HFFc6 (cell line): ENCODE measurements around the gene ZFP42. TPM values are rescaled to one million over a fixed set of nuclear protein-coding genes. Genes with fewer than 3 reads are reported as not detected.
"Not testable (repeated sequence)": the region's sequence is repeated elsewhere in the genome, so short reads cannot be mapped to it uniquely, and the experiment has no call there.

ENCODE experiments used
- DNase-seq: peaks from one replicate; pipeline ENCODE4 v3.0.0-alpha.2; 2018
- H3K27ac Mint-ChIP-seq: 2 replicates; pipeline ENCODE4 v1.8.0; 2020; ENCODE audit warnings: mild to moderate bottlenecking, mixed read lengths
- H3K27me3 Mint-ChIP-seq: 2 replicates; pipeline ENCODE4 v1.8.0; 2021; ENCODE audit warnings: mild to moderate bottlenecking, moderate library complexity, mixed read lengths; ENCODE audit not compliant: insufficient read depth
- H3K36me3 Mint-ChIP-seq: 2 replicates; pipeline ENCODE4 v1.8.0; 2021; ENCODE audit warnings: low read depth, mixed read lengths
- H3K4me1 Mint-ChIP-seq: 2 replicates; pipeline ENCODE4 v1.8.0; 2020; ENCODE audit warnings: low read depth, mixed read lengths
- H3K4me3 Mint-ChIP-seq: 2 replicates; pipeline ENCODE4 v1.8.0; 2020; ENCODE audit warnings: mild to moderate bottlenecking, moderate library complexity, mixed read lengths
- H3K9me3 Mint-ChIP-seq: 2 replicates; pipeline ENCODE4 v1.8.0; 2020; ENCODE audit warnings: mild to moderate bottlenecking, mixed read lengths
- CTCF ChIP-seq: fragments of 200-600 bp; sonication (generic); IDR thresholded peaks from 2 replicates; pipeline ENCODE4 v1.5.0; 2021; ENCODE audit warnings: antibody characterized with exemption, mild to moderate bottlenecking
- total RNA-seq, 6 experiments: library from RNA; stranded (reverse); fragmentation: NEBNext Ultra II Directional; extraction: Animal tissue kit (Norgen Biotek cat#: 25700); gene quantifications; 2 replicates in 1 of 6; 3 replicates in 5 of 6; pipeline ENCODE4 v1.2.3, GENCODE V29; 2021

The ZFP42 gene
- total RNA-seq, 6 experiments from 2014 or later = not detected

GRCh38 chr4:188042191-188042590 is 46.6 kb downstream of the ZFP42 start:
- H3K27me3 Mint-ChIP-seq = peaks cover 5% of the 10 kb centered on the region
- H3K4me3 Mint-ChIP-seq = no peak overlapping the region
- no peak for TF ChIP-seq CTCF
- H3K36me3 Mint-ChIP-seq = no peaks in the 10 kb centered on the region
- no peak overlapping the region for H3K27ac Mint-ChIP-seq
- peaks cover 14% of the 10 kb centered on the region for H3K9me3 Mint-ChIP-seq
- no peaks in the 10 kb centered on the region for H3K4me1 Mint-ChIP-seq
- no peak for DNase-seq

DNA sequence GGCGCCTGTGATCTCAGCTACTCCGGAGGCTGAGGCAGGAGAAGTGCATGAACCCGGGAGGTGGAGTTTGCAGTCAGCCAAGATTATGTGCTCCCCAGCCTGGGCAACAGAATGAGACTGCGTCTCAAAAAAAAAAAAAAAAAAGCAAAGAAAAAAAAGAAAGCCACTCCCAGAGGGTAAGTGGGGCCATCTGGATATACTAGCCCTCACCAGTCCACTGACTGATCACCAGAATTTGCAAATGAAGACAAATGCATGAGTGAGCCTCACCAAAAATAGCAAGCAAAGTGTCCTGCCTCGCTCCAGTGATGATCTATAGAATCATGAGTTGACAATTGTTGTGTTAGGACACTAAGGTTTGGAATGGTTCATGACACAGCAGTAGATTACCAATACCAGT is 47.6 kb downstream of the ZFP42 start:
- H3K36me3 Mint-ChIP-seq = no peaks in the 10 kb centered on the region
- no peak for TF ChIP-seq CTCF
- no peak overlapping the region for H3K27ac Mint-ChIP-seq
- DNase-seq = no peak
- no peak overlapping the region for H3K4me3 Mint-ChIP-seq
- no peaks in the 10 kb centered on the region for H3K4me1 Mint-ChIP-seq
- H3K9me3 Mint-ChIP-seq = peaks cover 14% of the 10 kb centered on the region
- peaks cover 8% of the 10 kb centered on the region for H3K27me3 Mint-ChIP-seq

DNA sequence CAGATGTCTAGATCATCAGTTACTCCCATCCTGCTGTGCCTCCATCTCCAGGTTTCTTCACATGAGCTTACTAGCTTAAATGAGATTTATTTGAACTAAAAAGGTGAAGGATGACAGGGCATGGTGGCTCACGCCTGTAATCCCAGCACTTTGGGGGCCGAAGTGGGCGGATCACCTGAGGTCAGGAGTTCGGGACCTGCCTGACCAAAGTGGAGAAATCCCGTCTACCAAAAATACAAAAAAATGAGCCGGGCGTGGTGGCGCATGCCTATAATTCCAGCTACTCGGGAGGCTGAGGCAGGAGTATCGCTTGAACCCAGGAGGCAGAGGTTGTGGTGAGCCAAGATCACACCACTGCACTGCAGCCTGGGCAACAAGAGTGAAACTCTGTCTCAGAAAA is 49.9 kb downstream of the ZFP42 start:
- not testable (repeated sequence) for H3K27me3 Mint-ChIP-seq, H3K27ac Mint-ChIP-seq, DNase-seq, H3K4me3 Mint-ChIP-seq, H3K36me3 Mint-ChIP-seq, H3K4me1 Mint-ChIP-seq, H3K9me3 Mint-ChIP-seq

- no peak for DNase-seq
- H3K9me3 Mint-ChIP-seq = peaks cover 2% of the 10 kb centered on the region
- H3K27ac Mint-ChIP-seq = no peak overlapping the region
- no peaks in the 10 kb centered on the region for H3K36me3 Mint-ChIP-seq
- no peak overlapping the region for H3K4me3 Mint-ChIP-seq
- peaks cover 11% of the 10 kb centered on the region for H3K27me3 Mint-ChIP-seq
- TF ChIP-seq CTCF = no peak
- H3K4me1 Mint-ChIP-seq = no peaks in the 10 kb centered on the region
Observed at GRCh38 chr4:188046657-188047056, 51.1 kb downstream of the ZFP42 start.

GRCh38 chr4:188053302-188053701 is 57.7 kb downstream of the ZFP42 start:
- H3K4me3 Mint-ChIP-seq = no peak overlapping the region
- peaks cover 15% of the 10 kb centered on the region; the same call in 1 of the 2 replicates for H3K9me3 Mint-ChIP-seq
- H3K4me1 Mint-ChIP-seq = no peaks in the 10 kb centered on the region
- TF ChIP-seq CTCF = no peak
- DNase-seq = no peak
- no peak overlapping the region for H3K27ac Mint-ChIP-seq
- H3K27me3 Mint-ChIP-seq = peaks cover 5% of the 10 kb centered on the region
- H3K36me3 Mint-ChIP-seq = no peaks in the 10 kb centered on the region

Other genes starting within 250 kb of the ZFP42 start
- gene TRIML2, start 113.8 kb downstream of the ZFP42 start, total RNA-seq = 1 to 10 TPM; 1.1 to 3.6 (median 2.3) TPM
- not detected for gene TRIML1, start 143.7 kb downstream of the ZFP42 start, total RNA-seq